Fibroblast of lung (primary cell): ENCODE measurements around the gene MTREX.

Source experiments
- EZH2 ChIP-seq: IDR thresholded peaks from 2 replicates; pipeline ENCODE4 v1.5.1; 2012; ENCODE audit warnings: low read length, control low read depth, mild to moderate bottlenecking; ENCODE audit errors: missing control alignments
- TF ChIP-seq, protein P1 (sequence below), 2 donors: IDR thresholded peaks in 1 of 2; conservative IDR thresholded peaks in 1 of 2; 1 replicate in 1 of 2; 2 replicates in 1 of 2; pipeline ENCODE4 v1.5.1; 2011 to 2012; ENCODE audit warnings: low read length in 2 of 2, control low read depth in 1 of 2, inconsistent platforms in 1 of 2, low read depth in 1 of 2, mild to moderate bottlenecking in 1 of 2

DNA sequence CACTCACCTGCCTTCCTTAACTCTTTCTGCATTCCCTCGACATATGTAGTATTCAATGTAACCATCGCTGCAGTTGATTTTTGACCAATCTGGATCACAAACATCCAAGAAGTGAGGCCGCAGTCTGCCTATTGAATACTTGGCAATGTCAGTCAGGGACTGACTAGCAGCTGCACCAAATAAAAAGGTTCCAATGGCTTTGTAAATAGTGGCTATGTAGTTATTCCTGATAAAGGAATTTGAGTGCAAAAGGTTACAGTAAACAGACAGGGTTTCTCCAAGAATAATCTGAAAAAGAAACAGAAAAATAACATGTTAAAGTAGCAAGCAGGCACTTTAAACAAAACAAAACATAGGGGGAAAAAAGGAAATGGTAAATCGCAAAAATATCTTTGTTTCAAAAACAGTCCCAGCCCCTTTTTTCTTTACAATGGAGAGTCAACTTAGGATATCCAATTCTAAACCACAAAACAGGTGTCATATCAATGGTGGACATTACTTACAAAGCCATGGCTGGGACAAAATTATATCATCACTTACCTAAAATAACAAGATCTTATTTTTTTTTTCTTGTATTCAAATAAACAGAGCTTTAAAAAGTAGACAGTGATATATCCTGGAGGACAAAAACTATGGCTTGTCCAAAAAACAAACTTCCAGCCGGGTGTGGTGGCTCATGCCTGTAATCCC is 160.2 kb downstream of the MTREX start:
- TF ChIP-seq, protein P1, sequence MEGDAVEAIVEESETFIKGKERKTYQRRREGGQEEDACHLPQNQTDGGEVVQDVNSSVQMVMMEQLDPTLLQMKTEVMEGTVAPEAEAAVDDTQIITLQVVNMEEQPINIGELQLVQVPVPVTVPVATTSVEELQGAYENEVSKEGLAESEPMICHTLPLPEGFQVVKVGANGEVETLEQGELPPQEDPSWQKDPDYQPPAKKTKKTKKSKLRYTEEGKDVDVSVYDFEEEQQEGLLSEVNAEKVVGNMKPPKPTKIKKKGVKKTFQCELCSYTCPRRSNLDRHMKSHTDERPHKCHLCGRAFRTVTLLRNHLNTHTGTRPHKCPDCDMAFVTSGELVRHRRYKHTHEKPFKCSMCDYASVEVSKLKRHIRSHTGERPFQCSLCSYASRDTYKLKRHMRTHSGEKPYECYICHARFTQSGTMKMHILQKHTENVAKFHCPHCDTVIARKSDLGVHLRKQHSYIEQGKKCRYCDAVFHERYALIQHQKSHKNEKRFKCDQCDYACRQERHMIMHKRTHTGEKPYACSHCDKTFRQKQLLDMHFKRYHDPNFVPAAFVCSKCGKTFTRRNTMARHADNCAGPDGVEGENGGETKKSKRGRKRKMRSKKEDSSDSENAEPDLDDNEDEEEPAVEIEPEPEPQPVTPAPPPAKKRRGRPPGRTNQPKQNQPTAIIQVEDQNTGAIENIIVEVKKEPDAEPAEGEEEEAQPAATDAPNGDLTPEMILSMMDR (conservative IDR thresholded peaks at IDR 0.05 in 1 of 2, IDR thresholded peaks at IDR 0.05 in 1 of 2; ENCODE audit: low read depth in 1 of 2, low read length in 2 of 2) = no peak
- TF ChIP-seq EZH2 = no peak
